Neural progenitor cell (in vitro differentiated cells): Measurements from ENCODE around the gene ATP10A.

Experiments used
- CTCF ChIP-seq: fragments of 200-600 bp; sonication (generic); IDR thresholded peaks from 2 replicates; pipeline ENCODE4 v1.5.1; 2017; ENCODE audit warnings: antibody characterized with exemption, mild to moderate bottlenecking
- EZH2 ChIP-seq: fragments of 200-600 bp; sonication (generic); IDR thresholded peaks from 2 replicates; pipeline ENCODE4 v1.6.1; 2017; ENCODE audit warnings: antibody characterized with exemption, mild to moderate bottlenecking, moderate library complexity
- EZH2phosphoT487 ChIP-seq: fragments of 200-600 bp; sonication (generic); IDR thresholded peaks from 2 replicates; pipeline ENCODE4 v1.6.1; 2017; ENCODE audit warnings: antibody characterized with exemption

GRCh38 chr15:25693321-25694238 is 169.5 kb downstream of the ATP10A start:
- TF ChIP-seq EZH2 = no peak
- TF ChIP-seq CTCF = peak; percentile 70
- TF ChIP-seq EZH2phosphoT487 = no peak
